ENCODE measurements around the gene BTF3.
"Not testable (repeated sequence)": the region's sequence is repeated elsewhere in the genome, so short reads cannot be mapped to it uniquely, and the experiment has no call there.

The BTF3 gene
- total RNA-seq: 283 to 445 (median 377) reads per million in 3 donors

- Histone ChIP-seq H3K36me3 (ENCODE audit: control insufficient read depth, insufficient read depth, low read length) (peaks cover 12% of the 10 kb centered on the region), H3K27ac (ENCODE audit: insufficient read depth, low read length, poor library complexity, severe bottlenecking) (peak within 1 kb of the TSS; percentile 97), H3K27me3 (replicated peaks; ENCODE audit: control insufficient read depth, insufficient read depth, low read length, poor library complexity, severe bottlenecking) (no peaks in the 10 kb centered on the region), H3K9me3 (ENCODE audit: control insufficient read depth, low read length) (no peaks in the 10 kb centered on the region), H3K4me3 (ENCODE audit: insufficient read depth, low read depth, low read length, poor library complexity, severe bottlenecking) (peak within 1 kb of the TSS; percentile 93), H3K4me1 (ENCODE audit: control insufficient read depth, insufficient read depth, low read length, poor library complexity, severe bottlenecking) (peaks cover 12% of the 10 kb centered on the region)
- DNase-seq: peak; percentile 85 to 92 (median 87)
Measured at GRCh38 chr5:73498057-73498992, at the start of gene BTF3. BTF3 (plus strand) TSS chr5:73498442; CDS start chr5:73498668, 226 bp downstream.

- no peak for DNase-seq
- Histone ChIP-seq H3K27me3 (replicated peaks; ENCODE audit: control insufficient read depth, insufficient read depth, low read length, poor library complexity, severe bottlenecking) (peaks cover 82% of the 10 kb centered on the region), H3K36me3 (ENCODE audit: control insufficient read depth, insufficient read depth, low read length) (no peaks in the 10 kb centered on the region), H3K9me3 (ENCODE audit: control insufficient read depth, low read length) (no peaks in the 10 kb centered on the region), H3K4me1 (ENCODE audit: control insufficient read depth, insufficient read depth, low read length, poor library complexity, severe bottlenecking) (peaks cover 20% of the 10 kb centered on the region), H3K27ac (ENCODE audit: insufficient read depth, low read length, poor library complexity, severe bottlenecking) (no peak within 1 kb of the TSS), H3K4me3 (ENCODE audit: insufficient read depth, low read depth, low read length, poor library complexity, severe bottlenecking) (peak within 1 kb of the TSS; percentile 53)
Measured at GRCh38 chr5:73448463-73449136, 49.6 kb upstream of the BTF3 start, which contains the start of gene FOXD1. FOXD1 (minus strand) TSS chr5:73448777; CDS start chr5:73448362, 415 bp downstream.

GRCh38 chr5:73450137-73450536, 48.1 kb upstream of the BTF3 start:
- no peak for DNase-seq
- no peaks in the 10 kb centered on the region for H3K36me3 ChIP-seq (ENCODE audit: control insufficient read depth, insufficient read depth, low read length)
- H3K27me3 ChIP-seq (replicated peaks; ENCODE audit: control insufficient read depth, insufficient read depth, low read length, poor library complexity, severe bottlenecking): peaks cover 67% of the 10 kb centered on the region
- H3K4me1 ChIP-seq (ENCODE audit: control insufficient read depth, insufficient read depth, low read length, poor library complexity, severe bottlenecking): peaks cover 20% of the 10 kb centered on the region
- H3K4me3 ChIP-seq (ENCODE audit: insufficient read depth, low read depth, low read length, poor library complexity, severe bottlenecking): no peak overlapping the region
- H3K9me3 ChIP-seq (ENCODE audit: control insufficient read depth, low read length): no peaks in the 10 kb centered on the region
- H3K27ac ChIP-seq (ENCODE audit: insufficient read depth, low read length, poor library complexity, severe bottlenecking): no peak overlapping the region

- DNase-seq: no peak
- Histone ChIP-seq H3K4me3 (ENCODE audit: insufficient read depth, low read depth, low read length, poor library complexity, severe bottlenecking) (no peak overlapping the region), H3K9me3 (ENCODE audit: control insufficient read depth, low read length) (no peaks in the 10 kb centered on the region), H3K36me3 (ENCODE audit: control insufficient read depth, insufficient read depth, low read length) (no peaks in the 10 kb centered on the region), H3K27ac (ENCODE audit: insufficient read depth, low read length, poor library complexity, severe bottlenecking) (no peak overlapping the region), H3K27me3 (replicated peaks; ENCODE audit: control insufficient read depth, insufficient read depth, low read length, poor library complexity, severe bottlenecking) (peaks cover 61% of the 10 kb centered on the region), H3K4me1 (ENCODE audit: control insufficient read depth, insufficient read depth, low read length, poor library complexity, severe bottlenecking) (peaks cover 20% of the 10 kb centered on the region)
Measured at GRCh38 chr5:73450672-73451223, 47.5 kb upstream of the BTF3 start.

GRCh38 chr5:73451224-73452130, 46.8 kb upstream of the BTF3 start:
- Histone ChIP-seq H3K9me3 (ENCODE audit: control insufficient read depth, low read length) (no peaks in the 10 kb centered on the region), H3K4me3 (ENCODE audit: insufficient read depth, low read depth, low read length, poor library complexity, severe bottlenecking) (no peak overlapping the region), H3K4me1 (ENCODE audit: control insufficient read depth, insufficient read depth, low read length, poor library complexity, severe bottlenecking) (peaks cover 19% of the 10 kb centered on the region), H3K27ac (ENCODE audit: insufficient read depth, low read length, poor library complexity, severe bottlenecking) (no peak overlapping the region), H3K36me3 (ENCODE audit: control insufficient read depth, insufficient read depth, low read length) (no peaks in the 10 kb centered on the region), H3K27me3 (replicated peaks; ENCODE audit: control insufficient read depth, insufficient read depth, low read length, poor library complexity, severe bottlenecking) (peaks cover 54% of the 10 kb centered on the region)
- peak; percentile 40 to 56 (median 47) for DNase-seq

GRCh38 chr5:73452215-73452614, 46.0 kb upstream of the BTF3 start:
- no peaks in the 10 kb centered on the region for H3K36me3 ChIP-seq (ENCODE audit: control insufficient read depth, insufficient read depth, low read length)
- peaks cover 50% of the 10 kb centered on the region for H3K27me3 ChIP-seq (replicated peaks; ENCODE audit: control insufficient read depth, insufficient read depth, low read length, poor library complexity, severe bottlenecking)
- H3K4me1 ChIP-seq (ENCODE audit: control insufficient read depth, insufficient read depth, low read length, poor library complexity, severe bottlenecking): peaks cover 16% of the 10 kb centered on the region
- no peak overlapping the region for H3K27ac ChIP-seq (ENCODE audit: insufficient read depth, low read length, poor library complexity, severe bottlenecking)
- no peak for DNase-seq
- H3K4me3 ChIP-seq (ENCODE audit: insufficient read depth, low read depth, low read length, poor library complexity, severe bottlenecking): no peak overlapping the region
- no peaks in the 10 kb centered on the region for H3K9me3 ChIP-seq (ENCODE audit: control insufficient read depth, low read length)

- H3K36me3 ChIP-seq (ENCODE audit: control insufficient read depth, insufficient read depth, low read length): no peaks in the 10 kb centered on the region
- no peak overlapping the region for H3K27ac ChIP-seq (ENCODE audit: insufficient read depth, low read length, poor library complexity, severe bottlenecking)
- H3K9me3 ChIP-seq (ENCODE audit: control insufficient read depth, low read length): no peaks in the 10 kb centered on the region
- peaks cover 9% of the 10 kb centered on the region for H3K4me1 ChIP-seq (ENCODE audit: control insufficient read depth, insufficient read depth, low read length, poor library complexity, severe bottlenecking)
- no peak overlapping the region for H3K4me3 ChIP-seq (ENCODE audit: insufficient read depth, low read depth, low read length, poor library complexity, severe bottlenecking)
- peaks cover 47% of the 10 kb centered on the region for H3K27me3 ChIP-seq (replicated peaks; ENCODE audit: control insufficient read depth, insufficient read depth, low read length, poor library complexity, severe bottlenecking)
- DNase-seq: peak in 2 of 3 donors; percentile 8 to 32
Measured at GRCh38 chr5:73454379-73455036, 43.7 kb upstream of the BTF3 start.

- H3K4me3 ChIP-seq (ENCODE audit: insufficient read depth, low read depth, low read length, poor library complexity, severe bottlenecking); H3K4me1 ChIP-seq (ENCODE audit: control insufficient read depth, insufficient read depth, low read length, poor library complexity, severe bottlenecking); H3K9me3 ChIP-seq (ENCODE audit: control insufficient read depth, low read length); H3K27ac ChIP-seq (ENCODE audit: insufficient read depth, low read length, poor library complexity, severe bottlenecking); H3K36me3 ChIP-seq (ENCODE audit: control insufficient read depth, insufficient read depth, low read length); DNase-seq: not testable (repeated sequence)
- peaks cover 28% of the 10 kb centered on the region for H3K27me3 ChIP-seq (replicated peaks; ENCODE audit: control insufficient read depth, insufficient read depth, low read length, poor library complexity, severe bottlenecking)
Measured at GRCh38 chr5:73456462-73456861, 41.8 kb upstream of the BTF3 start.

- Histone ChIP-seq H3K4me3 (ENCODE audit: insufficient read depth, low read depth, low read length, poor library complexity, severe bottlenecking) (no peak overlapping the region), H3K4me1 (ENCODE audit: control insufficient read depth, insufficient read depth, low read length, poor library complexity, severe bottlenecking) (no peaks in the 10 kb centered on the region), H3K27me3 (replicated peaks; ENCODE audit: control insufficient read depth, insufficient read depth, low read length, poor library complexity, severe bottlenecking) (peaks cover 8% of the 10 kb centered on the region), H3K27ac (ENCODE audit: insufficient read depth, low read length, poor library complexity, severe bottlenecking) (no peak overlapping the region), H3K9me3 (ENCODE audit: control insufficient read depth, low read length) (no peaks in the 10 kb centered on the region), H3K36me3 (ENCODE audit: control insufficient read depth, insufficient read depth, low read length) (no peaks in the 10 kb centered on the region)
- DNase-seq: no peak
Measured at GRCh38 chr5:73459366-73459765, 38.9 kb upstream of the BTF3 start.
